Neural cell (in vitro differentiated cells): ENCODE results near the gene VPS26B.

Experiments
- MXI1 ChIP-seq: fragments of 450-650 bp; conservative IDR thresholded peaks from 2 replicates; pipeline ENCODE4 v1.6.1; 2014; ENCODE audit warnings: antibody characterized with exemption, mild to moderate bottlenecking; ENCODE audit not compliant: poor library complexity, severe bottlenecking
- RAD21 ChIP-seq: fragments of 450-650 bp; conservative IDR thresholded peaks from 2 replicates; pipeline ENCODE4 v1.6.1; 2014; ENCODE audit warnings: antibody characterized with exemption, mild to moderate bottlenecking, moderate library complexity
- TF ChIP-seq, protein P1 (sequence below): fragments of 450-650 bp; IDR thresholded peaks from 2 replicates; pipeline ENCODE4 v1.5.1; 2014; ENCODE audit warnings: antibody characterized with exemption, mild to moderate bottlenecking, moderate library complexity; ENCODE audit not compliant: poor library complexity, severe bottlenecking

DNA sequence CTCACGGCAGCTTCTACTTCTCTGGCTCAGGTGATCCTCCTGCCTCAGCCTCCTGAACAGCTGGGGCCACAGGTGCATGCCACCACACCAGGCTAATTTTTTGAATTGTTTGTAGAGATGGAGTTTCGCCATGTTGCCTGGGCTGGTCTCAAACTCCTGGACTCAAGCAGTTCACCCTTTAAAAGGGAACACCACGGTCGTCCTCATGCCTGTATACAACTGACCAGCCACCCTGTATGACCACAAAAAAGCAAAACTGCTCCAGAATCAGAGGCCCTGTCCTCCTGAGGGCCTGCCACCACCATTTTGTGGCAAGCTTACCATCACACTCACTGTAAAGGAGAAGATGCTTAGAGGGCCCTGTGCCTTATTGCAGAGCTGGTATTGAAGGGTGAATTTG is 53.9 kb downstream of the VPS26B start:
- TF ChIP-seq, protein P1, sequence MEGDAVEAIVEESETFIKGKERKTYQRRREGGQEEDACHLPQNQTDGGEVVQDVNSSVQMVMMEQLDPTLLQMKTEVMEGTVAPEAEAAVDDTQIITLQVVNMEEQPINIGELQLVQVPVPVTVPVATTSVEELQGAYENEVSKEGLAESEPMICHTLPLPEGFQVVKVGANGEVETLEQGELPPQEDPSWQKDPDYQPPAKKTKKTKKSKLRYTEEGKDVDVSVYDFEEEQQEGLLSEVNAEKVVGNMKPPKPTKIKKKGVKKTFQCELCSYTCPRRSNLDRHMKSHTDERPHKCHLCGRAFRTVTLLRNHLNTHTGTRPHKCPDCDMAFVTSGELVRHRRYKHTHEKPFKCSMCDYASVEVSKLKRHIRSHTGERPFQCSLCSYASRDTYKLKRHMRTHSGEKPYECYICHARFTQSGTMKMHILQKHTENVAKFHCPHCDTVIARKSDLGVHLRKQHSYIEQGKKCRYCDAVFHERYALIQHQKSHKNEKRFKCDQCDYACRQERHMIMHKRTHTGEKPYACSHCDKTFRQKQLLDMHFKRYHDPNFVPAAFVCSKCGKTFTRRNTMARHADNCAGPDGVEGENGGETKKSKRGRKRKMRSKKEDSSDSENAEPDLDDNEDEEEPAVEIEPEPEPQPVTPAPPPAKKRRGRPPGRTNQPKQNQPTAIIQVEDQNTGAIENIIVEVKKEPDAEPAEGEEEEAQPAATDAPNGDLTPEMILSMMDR, result no peak
- TF ChIP-seq MXI1 (no peak), RAD21 (no peak)
